ENCODE results near the gene CSTF1. TPM values are rescaled to one million over a fixed set of nuclear protein-coding genes. Genes with fewer than 3 reads are reported as not detected.

Gene CSTF1
- total and polyA plus RNA-seq, 2 donors (not counting 3 experiments of a cell fraction or from before 2014, with no cell fraction given): 39.6 to 49.3 TPM

- no TSS peak for BruUV-seq (replicated peaks)
- TF ChIP-seq MYC (IDR thresholded peaks at IDR 0.05; ENCODE audit: low read depth, low read length) (no peak), CTCF (IDR thresholded peaks at IDR 0.05; ENCODE audit: extremely low read depth in 1 of 2, insufficient read depth in 1 of 2, low read depth in 1 of 2, low read length in 2 of 2) (no peak), GATA2 (IDR thresholded peaks at IDR 0.05; ENCODE audit: insufficient read depth, insufficient read length, low read depth, low read length) (no peak), MAX (IDR thresholded peaks at IDR 0.05; ENCODE audit: insufficient read depth, insufficient read length) (no peak), EZH2 (IDR thresholded peaks at IDR 0.05; ENCODE audit: borderline replicate concordance, low read depth, low read length, severe bottlenecking) (no peak), POLR2AphosphoS5 (IDR thresholded peaks at IDR 0.05; ENCODE audit: insufficient read depth, low read depth, low read length) (no peak), POLR2A (IDR thresholded peaks at IDR 0.05; ENCODE audit: low read depth, low read length) (no peak), FOS (IDR thresholded peaks at IDR 0.05; ENCODE audit: borderline replicate concordance, insufficient read depth, low read length) (no peak), JUN (IDR thresholded peaks at IDR 0.05; ENCODE audit: borderline replicate concordance, insufficient read depth, insufficient read length, low read depth) (no peak)
- dilution Hi-C loops (cut with MboI; ENCODE audit: extremely low pct_ligation_motif_present, low sequenced_read_pairs): no loop called here
- H3K36me3 ChIP-seq (ENCODE audit: control insufficient read depth in 2 of 2, extremely low read depth in 1 of 2, insufficient read depth in 2 of 2, low read length in 2 of 2): no peaks in the 10 kb centered on the region
- no peaks in the 10 kb centered on the region for H3K9me3 ChIP-seq (replicated peaks; ENCODE audit: control insufficient read depth, insufficient read depth, low read length)
- no peak overlapping the region for H3K4me3 ChIP-seq (replicated peaks in 1 of 3; ENCODE audit: insufficient read depth in 1 of 3, low read depth in 1 of 3, low read length in 3 of 3)
- H4K20me1 ChIP-seq (replicated peaks; ENCODE audit: control insufficient read depth, extremely low read depth, insufficient read depth, low read length): no peaks in the 10 kb centered on the region
- intact Hi-C loops (cut with micrococcal nuclease): no loop called here
- ChIA-PET POLR2A (no interaction called here), CTCF (interaction anchor here (1.3 to 1.5 kb wide), 3 partner anchors 8 to 26 kb away, joined by 3 read pairs; partner anchors contain the start of gene CASS4)
- H2AFZ ChIP-seq (ENCODE audit: low read depth, low read length): no peak overlapping the region
- H3K4me2 ChIP-seq (ENCODE audit: insufficient read depth, low read length): no peak overlapping the region
- no peaks in the 10 kb centered on the region for H3K4me1 ChIP-seq (ENCODE audit: control insufficient read depth, extremely low read depth, insufficient read depth, low read length)
- H3K79me2 ChIP-seq (ENCODE audit: control insufficient read depth, insufficient read depth, low read length): no peaks in the 10 kb centered on the region
- H3K27me3 ChIP-seq (ENCODE audit: control insufficient read depth in 2 of 2, insufficient read depth in 2 of 2, low read length in 2 of 2): peaks cover 19 to 21% of the 10 kb centered on the region in 2 experiments
- DNase-seq (ENCODE audit: low read depth, low spot score) (no peak), FAIRE-seq (no peak)
- H3K27ac ChIP-seq (ENCODE audit: insufficient read depth, low read depth, low read length): no peak overlapping the region
- no peaks in the 10 kb centered on the region for H3K9me1 ChIP-seq (replicated peaks; ENCODE audit: control insufficient read depth, extremely low read depth, insufficient read depth, low read length)
- H3K9ac ChIP-seq (replicated peaks; ENCODE audit: extremely low read depth, insufficient read depth, low read length): no peak overlapping the region
Measured at GRCh38 chr20:56437196-56437960, 44.9 kb downstream of the CSTF1 start.
